ENCODE measurements around the gene CCNY. TPM values are rescaled to one million over a fixed set of nuclear protein-coding genes. Genes with fewer than 3 reads are reported as not detected.

Gene CCNY
- total RNA-seq, 4 donors from 2014 or later, result 22.4 to 35.1 (median 29.9) TPM

DNA sequence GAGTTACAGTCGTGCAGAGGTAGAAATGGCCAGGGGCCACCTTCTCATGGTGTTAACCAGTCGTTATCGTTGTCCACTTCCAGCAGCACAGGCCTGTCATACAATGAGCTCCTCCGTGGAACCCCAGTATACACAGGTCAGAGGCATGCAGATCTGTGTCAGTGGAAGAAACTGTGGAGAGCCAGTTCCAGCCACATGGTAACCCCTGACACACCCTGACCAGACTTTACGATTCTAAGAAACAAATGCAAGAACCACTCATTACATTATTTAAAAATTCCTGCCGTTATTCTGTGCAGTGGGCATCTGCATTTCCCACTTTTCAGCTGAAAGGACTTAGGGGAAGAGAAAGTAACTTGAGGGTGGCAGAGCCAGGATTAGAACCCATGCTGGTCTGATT, 245.3 kb downstream of the CCNY start:
- DNase-seq (ENCODE audit: low spot score in 2 of 2), result no peak
- Histone ChIP-seq H3K9me3 (no peaks in the 10 kb centered on the region), H3K27me3 (no peaks in the 10 kb centered on the region), H3K4me1 (peaks cover 12% of the 10 kb centered on the region), H3K36me3 (no peaks in the 10 kb centered on the region), H3K27ac (no peak overlapping the region), H3K4me3 (no peak overlapping the region)
- TF ChIP-seq POLR2A (IDR thresholded peaks at IDR 0.05) (no peak), EP300 (IDR thresholded peaks at IDR 0.05) (no peak), POLR2AphosphoS5 (IDR thresholded peaks at IDR 0.05) (no peak)
- TF ChIP-seq, protein P1, sequence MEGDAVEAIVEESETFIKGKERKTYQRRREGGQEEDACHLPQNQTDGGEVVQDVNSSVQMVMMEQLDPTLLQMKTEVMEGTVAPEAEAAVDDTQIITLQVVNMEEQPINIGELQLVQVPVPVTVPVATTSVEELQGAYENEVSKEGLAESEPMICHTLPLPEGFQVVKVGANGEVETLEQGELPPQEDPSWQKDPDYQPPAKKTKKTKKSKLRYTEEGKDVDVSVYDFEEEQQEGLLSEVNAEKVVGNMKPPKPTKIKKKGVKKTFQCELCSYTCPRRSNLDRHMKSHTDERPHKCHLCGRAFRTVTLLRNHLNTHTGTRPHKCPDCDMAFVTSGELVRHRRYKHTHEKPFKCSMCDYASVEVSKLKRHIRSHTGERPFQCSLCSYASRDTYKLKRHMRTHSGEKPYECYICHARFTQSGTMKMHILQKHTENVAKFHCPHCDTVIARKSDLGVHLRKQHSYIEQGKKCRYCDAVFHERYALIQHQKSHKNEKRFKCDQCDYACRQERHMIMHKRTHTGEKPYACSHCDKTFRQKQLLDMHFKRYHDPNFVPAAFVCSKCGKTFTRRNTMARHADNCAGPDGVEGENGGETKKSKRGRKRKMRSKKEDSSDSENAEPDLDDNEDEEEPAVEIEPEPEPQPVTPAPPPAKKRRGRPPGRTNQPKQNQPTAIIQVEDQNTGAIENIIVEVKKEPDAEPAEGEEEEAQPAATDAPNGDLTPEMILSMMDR (IDR thresholded peaks at IDR 0.05), result no peak
- 90% methylated on average over 6 of the region's 6 CpGs for WGBS

DNA sequence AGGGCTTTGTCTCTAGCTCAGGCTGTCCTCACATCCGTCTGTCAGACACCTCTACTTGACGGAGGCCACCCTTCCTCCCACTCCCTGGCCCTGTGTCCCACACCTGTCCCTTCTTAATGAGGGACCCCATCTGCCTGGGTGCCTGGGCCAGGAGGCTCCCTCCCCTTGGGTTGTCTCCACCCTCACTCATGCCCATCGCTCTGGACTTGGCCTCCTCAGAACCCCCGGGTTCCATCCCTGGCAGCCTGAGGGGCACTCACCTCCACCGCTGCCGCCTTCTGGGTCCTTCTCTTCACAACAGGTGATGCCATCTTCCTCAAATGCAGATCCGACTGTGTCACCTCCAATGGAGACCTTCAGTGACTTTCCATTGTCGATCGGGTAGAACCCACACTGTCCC, 248.6 kb downstream of the CCNY start:
- no peaks in the 10 kb centered on the region for H3K36me3 ChIP-seq
- no peaks in the 10 kb centered on the region for H3K9me3 ChIP-seq
- no peak overlapping the region for H3K4me3 ChIP-seq
- DNase-seq (ENCODE audit: low spot score in 2 of 2), result no peak
- no peak overlapping the region for H3K27ac ChIP-seq
- TF ChIP-seq, protein P1 (IDR thresholded peaks at IDR 0.05), result no peak
- no peak for TF ChIP-seq POLR2A (IDR thresholded peaks at IDR 0.05)
- peaks cover 8% of the 10 kb centered on the region for H3K4me1 ChIP-seq
- no peaks in the 10 kb centered on the region for H3K27me3 ChIP-seq
- 96% methylated on average over 9 of the region's 9 CpGs for WGBS

- Histone ChIP-seq H3K4me3 (no peak overlapping the region), H3K27ac (no peak overlapping the region), H3K36me3 (no peaks in the 10 kb centered on the region), H3K27me3 (no peaks in the 10 kb centered on the region), H3K9me3 (no peaks in the 10 kb centered on the region), H3K4me1 (peaks cover 8% of the 10 kb centered on the region)
- TF ChIP-seq, protein P1 (IDR thresholded peaks at IDR 0.05), result no peak
- TF ChIP-seq POLR2A (IDR thresholded peaks at IDR 0.05), result no peak
- TF ChIP-seq POLR2AphosphoS5 (IDR thresholded peaks at IDR 0.05), result no peak
- no peak for TF ChIP-seq EP300 (IDR thresholded peaks at IDR 0.05)
- DNase-seq (ENCODE audit: low spot score in 2 of 2), result no peak
- 90% methylated on average over 7 of the region's 11 CpGs for WGBS
Measured at GRCh38 chr10:35585356-35585755, 249.0 kb downstream of the CCNY start.

DNA sequence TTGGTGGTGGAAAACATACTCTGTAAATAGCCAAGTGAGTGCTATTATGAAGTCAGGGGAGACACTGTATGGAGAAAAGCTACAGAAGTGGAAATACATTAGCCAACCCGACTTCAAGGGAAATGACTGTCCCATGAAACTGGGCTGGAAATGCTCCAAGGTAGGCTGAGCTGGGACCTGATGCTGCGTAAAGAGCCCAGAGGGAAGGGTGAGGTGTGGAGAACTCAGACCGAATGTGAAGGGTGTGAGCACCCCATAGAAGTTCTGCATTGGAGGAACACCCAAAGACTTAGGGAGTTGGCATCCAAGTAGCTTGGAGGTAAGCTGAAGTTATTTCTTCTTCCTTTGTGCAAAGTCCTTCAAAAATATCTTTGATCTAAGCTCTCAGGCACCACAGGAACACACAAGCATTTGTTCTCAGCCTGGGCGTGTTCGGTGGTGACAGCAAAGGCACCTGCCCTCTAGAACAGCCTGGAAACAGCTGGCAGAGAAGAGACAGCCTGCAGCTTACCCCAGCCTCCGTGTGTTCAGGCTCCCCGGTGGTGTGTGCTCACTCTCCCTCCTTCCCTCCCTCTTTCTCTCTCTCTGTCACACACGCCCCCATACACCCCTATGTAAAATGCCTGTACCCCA, 249.7 kb downstream of the CCNY start:
- Histone ChIP-seq H3K36me3 (no peaks in the 10 kb centered on the region), H3K9me3 (no peaks in the 10 kb centered on the region), H3K27me3 (no peaks in the 10 kb centered on the region), H3K27ac (no peak overlapping the region), H3K4me3 (no peak overlapping the region), H3K4me1 (peaks cover 8% of the 10 kb centered on the region)
- 28% methylated on average over 8 of the region's 8 CpGs for WGBS
- DNase-seq (ENCODE audit: low spot score in 2 of 2), result no peak
- TF ChIP-seq EP300 (IDR thresholded peaks at IDR 0.05), result no peak
- TF ChIP-seq POLR2A (IDR thresholded peaks at IDR 0.05), result no peak
- no peak for TF ChIP-seq POLR2AphosphoS5 (IDR thresholded peaks at IDR 0.05)

GRCh38 chr10:35588836-35589235, 252.5 kb downstream of the CCNY start:
- H3K4me1 ChIP-seq, result peaks cover 8% of the 10 kb centered on the region
- H3K9me3 ChIP-seq, result no peaks in the 10 kb centered on the region
- H3K36me3 ChIP-seq, result no peaks in the 10 kb centered on the region
- H3K27ac ChIP-seq, result no peak overlapping the region
- peaks cover 3% of the 10 kb centered on the region for H3K27me3 ChIP-seq
- H3K4me3 ChIP-seq, result no peak overlapping the region
- no peak for DNase-seq (ENCODE audit: low spot score in 2 of 2)
- TF ChIP-seq POLR2AphosphoS5 (IDR thresholded peaks at IDR 0.05), result no peak
- TF ChIP-seq POLR2A (IDR thresholded peaks at IDR 0.05), result no peak
- TF ChIP-seq EP300 (IDR thresholded peaks at IDR 0.05), result no peak
- TF ChIP-seq, protein P1 (IDR thresholded peaks at IDR 0.05), result no peak

DNA sequence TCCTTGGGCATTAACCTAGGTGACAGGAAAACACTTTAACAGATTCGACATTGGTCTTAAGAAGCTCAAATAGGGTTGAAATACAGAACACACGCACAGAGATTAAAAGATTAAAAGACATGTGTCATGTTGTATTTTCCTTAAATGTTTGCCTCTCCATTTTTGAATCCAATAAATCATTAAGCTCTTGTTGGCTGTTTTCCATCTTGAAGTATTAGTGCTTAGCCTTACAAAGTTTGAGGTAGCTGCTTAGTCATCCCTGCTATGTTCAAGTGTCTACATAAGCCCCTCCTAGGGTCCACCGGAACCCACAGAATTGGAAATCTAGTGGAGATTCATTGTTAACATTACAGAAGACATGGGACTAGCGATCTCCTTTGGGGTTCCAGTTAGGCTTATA, 256.1 kb downstream of the CCNY start:
- peaks cover 3% of the 10 kb centered on the region for H3K27me3 ChIP-seq
- no peaks in the 10 kb centered on the region for H3K4me1 ChIP-seq
- TF ChIP-seq POLR2AphosphoS5 (IDR thresholded peaks at IDR 0.05) (no peak), EP300 (IDR thresholded peaks at IDR 0.05) (no peak)
- TF ChIP-seq, protein P1 (IDR thresholded peaks at IDR 0.05), result no peak
- 73% methylated on average over 4 of the region's 4 CpGs for WGBS
- no peaks in the 10 kb centered on the region for H3K36me3 ChIP-seq
- H3K27ac ChIP-seq, result no peak overlapping the region
- H3K4me3 ChIP-seq, result no peak overlapping the region
- no peak for DNase-seq (ENCODE audit: low spot score in 2 of 2)
- H3K9me3 ChIP-seq, result no peaks in the 10 kb centered on the region

All from suprapubic skin (tissue), 4 donors.